ENCODE measurements around the gene WDR54. TPM values are rescaled to one million over a fixed set of nuclear protein-coding genes. Genes with fewer than 3 reads are reported as not detected.

Gene WDR54, protein sequence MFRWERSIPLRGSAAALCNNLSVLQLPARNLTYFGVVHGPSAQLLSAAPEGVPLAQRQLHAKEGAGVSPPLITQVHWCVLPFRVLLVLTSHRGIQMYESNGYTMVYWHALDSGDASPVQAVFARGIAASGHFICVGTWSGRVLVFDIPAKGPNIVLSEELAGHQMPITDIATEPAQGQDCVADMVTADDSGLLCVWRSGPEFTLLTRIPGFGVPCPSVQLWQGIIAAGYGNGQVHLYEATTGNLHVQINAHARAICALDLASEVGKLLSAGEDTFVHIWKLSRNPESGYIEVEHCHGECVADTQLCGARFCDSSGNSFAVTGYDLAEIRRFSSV
- total RNA-seq, result 98.0 TPM

DNA sequence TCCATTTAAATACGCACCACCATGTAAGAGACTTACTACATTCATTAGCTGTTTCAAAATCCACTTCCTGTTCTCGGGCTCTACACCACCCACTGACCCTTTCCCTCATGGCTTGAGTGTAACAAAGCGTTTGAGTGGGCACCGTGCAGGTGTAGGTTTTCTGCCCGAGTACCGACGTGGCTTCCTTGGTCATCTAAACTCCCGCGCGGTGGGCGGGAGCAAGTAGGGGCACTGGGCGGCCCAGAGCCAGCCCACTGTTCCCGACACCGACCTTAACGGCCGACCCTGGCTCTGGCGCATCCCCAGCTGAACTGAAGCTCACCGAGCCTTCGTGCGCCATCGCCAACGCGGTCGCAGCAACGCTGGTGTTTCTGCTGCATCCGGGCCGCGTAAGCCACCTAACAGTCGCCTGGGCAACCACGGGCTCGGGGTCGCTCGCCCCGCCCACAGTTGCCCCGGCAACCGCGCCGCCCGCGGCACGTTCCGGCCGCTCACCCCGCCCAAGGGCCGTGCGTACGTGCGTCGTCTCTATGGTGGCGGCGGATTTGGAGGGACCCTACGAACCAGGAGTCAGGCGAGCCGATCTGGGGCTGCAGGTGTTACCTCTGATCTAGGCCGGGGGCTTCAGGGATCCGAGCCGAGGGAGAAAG lies at the start of gene WDR54, which contains the start of gene C2orf81:
Gene WDR54, plus strand, starts transcription at position 510 of the 650 bp plus-strand sequence. CDS start 424 bp downstream, outside the sequence.
Gene C2orf81, minus strand, starts transcription at position 399 of the 650 bp plus-strand sequence. Its CDS starts 59 bp downstream, at position 340.
- peak; percentile 90 to 93 (median 91) for DNase-seq (ENCODE audit: low read depth in 2 of 3, low spot score in 2 of 3)

- DNase-seq (ENCODE audit: low read depth in 2 of 3, low spot score in 2 of 3), result no peak
These were observed 48.9 kb upstream of the WDR54 start for GRCh38 chr2:74372674-74373073.

GRCh38 chr2:74373221-74373676 lies 48.3 kb upstream of the WDR54 start:
- DNase-seq (ENCODE audit: low read depth in 2 of 3, low spot score in 2 of 3), result no peak

GRCh38 chr2:74373985-74374384 lies 47.5 kb upstream of the WDR54 start:
- no peak for DNase-seq (ENCODE audit: low read depth in 2 of 3, low spot score in 2 of 3)

GRCh38 chr2:74374509-74375205 lies 46.9 kb upstream of the WDR54 start:
- no peak for DNase-seq (ENCODE audit: low read depth in 2 of 3, low spot score in 2 of 3)

GRCh38 chr2:74375838-74376237 lies 45.7 kb upstream of the WDR54 start:
- peak in 1 of 3 donors; percentile 15 for DNase-seq (ENCODE audit: low read depth in 2 of 3, low spot score in 2 of 3)

GRCh38 chr2:74378007-74378406 lies 43.5 kb upstream of the WDR54 start:
- no peak for DNase-seq (ENCODE audit: low read depth in 2 of 3, low spot score in 2 of 3)

DNA sequence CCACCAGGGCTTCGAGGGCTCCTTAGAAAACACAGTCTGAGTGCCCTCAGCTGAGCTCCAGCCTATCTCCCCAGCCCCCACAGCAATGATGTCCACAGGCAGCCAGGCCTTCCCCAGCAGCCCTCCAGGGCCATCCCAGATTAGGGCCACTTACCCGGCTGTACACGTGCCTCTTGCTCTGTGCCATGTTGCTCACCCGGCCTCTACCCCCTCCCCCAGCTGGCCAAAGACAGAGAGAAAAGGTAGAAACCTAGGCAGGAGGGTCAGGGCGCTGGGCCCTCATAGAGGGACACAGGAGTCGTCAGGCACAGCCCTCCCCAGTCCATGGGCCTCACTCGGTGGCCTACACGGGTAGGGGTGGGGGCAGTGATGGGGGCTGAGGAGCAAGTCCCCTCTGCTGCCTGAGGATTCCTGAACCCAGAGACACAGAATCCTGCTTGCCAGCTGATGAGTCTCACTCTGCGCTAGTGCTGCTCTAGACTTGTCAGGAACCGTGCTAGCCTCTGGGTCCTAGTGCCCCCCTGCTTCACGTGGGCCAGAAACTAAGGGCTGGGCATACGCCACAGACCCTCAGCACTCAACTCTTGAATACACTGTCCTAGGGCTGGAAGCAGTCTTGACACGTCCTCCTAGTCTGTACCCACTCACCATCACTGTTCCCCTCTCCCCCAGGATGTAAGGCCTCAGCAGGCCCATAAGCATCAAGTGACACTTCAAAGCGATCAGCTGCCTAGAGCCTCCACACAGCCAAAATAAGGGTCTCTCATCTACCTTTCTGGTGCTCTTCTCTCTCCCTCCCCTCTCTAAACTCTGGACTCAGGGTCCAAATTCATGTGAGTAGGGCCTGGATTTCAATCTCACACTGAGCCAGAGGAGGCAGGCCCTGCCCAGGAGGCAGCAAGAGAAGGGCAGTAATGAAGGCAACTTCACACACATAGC lies 41.4 kb upstream of the WDR54 start, which contains the start of gene DCTN1:
Gene DCTN1, minus strand, starts transcription at position 461 of the 939 bp plus-strand sequence. Its CDS starts 274 bp downstream, at position 187.
- no peak for DNase-seq (ENCODE audit: low read depth in 2 of 3, low spot score in 2 of 3)

GRCh38 chr2:74381751-74382150 lies 39.8 kb upstream of the WDR54 start:
- no peak for DNase-seq (ENCODE audit: low read depth in 2 of 3, low spot score in 2 of 3)

DNA sequence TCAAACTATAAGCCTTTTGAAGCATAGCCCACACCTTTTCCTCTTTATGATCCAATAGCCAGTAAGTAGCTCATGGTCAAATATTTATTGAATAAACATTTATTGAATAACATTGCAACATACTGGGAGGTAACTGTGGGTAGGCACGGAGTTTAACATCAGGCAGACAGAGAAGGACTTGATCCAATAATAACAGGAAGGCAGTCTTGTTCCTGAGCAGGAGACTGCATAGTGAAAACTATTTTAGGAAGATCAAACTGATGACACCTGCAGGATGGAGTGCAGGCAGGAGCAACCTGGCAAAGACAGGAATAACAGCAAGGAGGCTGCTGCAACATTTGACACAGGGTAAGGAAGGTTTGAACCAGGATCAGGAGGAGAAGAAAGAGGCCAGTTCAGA lies 38.3 kb upstream of the WDR54 start:
- no peak for DNase-seq (ENCODE audit: low read depth in 2 of 3, low spot score in 2 of 3)

DNA sequence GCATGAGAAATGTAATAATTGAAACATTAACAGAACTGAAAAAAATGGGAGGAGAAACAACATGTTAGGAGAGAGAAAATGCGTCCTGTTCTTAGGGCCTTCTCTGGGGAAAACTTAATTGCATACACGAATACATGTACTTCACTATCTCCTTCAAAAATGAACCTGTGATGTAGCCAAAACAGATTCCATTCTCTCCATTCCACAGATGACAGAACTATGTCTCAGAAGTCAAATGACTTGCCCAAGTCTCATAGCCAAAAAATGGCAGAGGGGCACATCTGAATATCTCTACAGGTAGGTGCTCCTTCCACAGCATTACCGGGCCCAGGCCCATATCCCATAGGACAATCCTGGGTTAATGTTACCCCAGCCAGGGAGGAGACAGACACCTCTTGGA lies 37.5 kb upstream of the WDR54 start:
- DNase-seq (ENCODE audit: low read depth in 2 of 3, low spot score in 2 of 3), result no peak

GRCh38 chr2:74385396-74385795 lies 36.1 kb upstream of the WDR54 start:
- no peak for DNase-seq (ENCODE audit: low read depth in 2 of 3, low spot score in 2 of 3)

DNA sequence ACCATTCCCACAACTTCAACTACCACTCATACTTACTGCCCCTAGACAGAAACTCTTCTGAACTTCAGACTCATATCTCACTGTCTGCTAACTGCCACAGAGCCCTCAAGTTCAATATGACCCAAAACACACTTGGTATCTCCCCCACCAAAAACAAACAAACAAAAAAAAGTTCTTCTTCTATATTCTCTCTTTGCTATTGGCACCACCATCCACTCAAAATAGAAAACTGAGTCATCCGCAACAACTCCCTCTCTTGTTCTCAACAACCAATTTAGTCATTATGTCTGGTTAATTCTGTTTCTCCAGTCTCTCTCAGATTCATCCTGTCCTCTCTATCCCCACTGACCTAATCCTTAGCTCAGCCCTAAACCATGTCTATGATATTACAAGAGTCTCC lies 34.2 kb upstream of the WDR54 start:
- DNase-seq (ENCODE audit: low read depth in 2 of 3, low spot score in 2 of 3), result no peak

DNA sequence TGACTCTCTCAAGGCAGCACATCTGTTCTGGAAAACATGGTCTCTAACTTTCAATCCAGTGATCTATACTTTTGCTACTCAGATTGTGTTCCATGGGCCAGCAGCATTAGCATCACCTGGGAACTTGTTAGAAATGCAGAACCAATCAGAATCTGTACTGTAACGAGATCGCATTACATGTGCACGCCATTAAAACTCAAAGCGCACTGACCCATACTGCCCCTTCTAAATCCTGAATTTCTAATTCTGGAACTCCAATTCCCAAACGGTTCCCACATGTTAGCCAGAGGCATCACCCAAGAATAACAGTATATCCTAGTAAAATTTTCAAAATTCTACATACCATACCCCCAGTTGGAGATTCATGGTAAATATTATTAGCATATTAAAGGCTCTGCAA lies 30.9 kb upstream of the WDR54 start:
- no peak for DNase-seq (ENCODE audit: low read depth in 2 of 3, low spot score in 2 of 3)

DNA sequence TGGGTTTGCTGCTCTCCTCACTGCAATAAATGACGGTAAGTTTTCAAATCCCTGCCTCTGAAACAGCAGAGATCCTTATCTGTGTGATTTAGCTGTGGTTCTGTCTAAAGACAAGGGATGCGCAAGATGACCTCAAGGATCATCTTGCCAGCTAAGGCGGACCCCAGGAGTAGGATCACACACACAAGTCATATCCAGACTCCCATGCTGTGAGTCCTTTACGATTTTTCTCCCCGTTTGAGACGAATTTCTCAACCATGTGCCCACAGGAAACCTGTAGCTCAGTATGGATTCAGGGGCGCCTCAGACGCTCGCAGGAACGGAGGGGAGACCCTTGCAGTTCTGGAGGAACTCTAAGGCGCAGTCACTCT lies 30.3 kb upstream of the WDR54 start:
- DNase-seq (ENCODE audit: low read depth in 2 of 3, low spot score in 2 of 3), result no peak

DNA sequence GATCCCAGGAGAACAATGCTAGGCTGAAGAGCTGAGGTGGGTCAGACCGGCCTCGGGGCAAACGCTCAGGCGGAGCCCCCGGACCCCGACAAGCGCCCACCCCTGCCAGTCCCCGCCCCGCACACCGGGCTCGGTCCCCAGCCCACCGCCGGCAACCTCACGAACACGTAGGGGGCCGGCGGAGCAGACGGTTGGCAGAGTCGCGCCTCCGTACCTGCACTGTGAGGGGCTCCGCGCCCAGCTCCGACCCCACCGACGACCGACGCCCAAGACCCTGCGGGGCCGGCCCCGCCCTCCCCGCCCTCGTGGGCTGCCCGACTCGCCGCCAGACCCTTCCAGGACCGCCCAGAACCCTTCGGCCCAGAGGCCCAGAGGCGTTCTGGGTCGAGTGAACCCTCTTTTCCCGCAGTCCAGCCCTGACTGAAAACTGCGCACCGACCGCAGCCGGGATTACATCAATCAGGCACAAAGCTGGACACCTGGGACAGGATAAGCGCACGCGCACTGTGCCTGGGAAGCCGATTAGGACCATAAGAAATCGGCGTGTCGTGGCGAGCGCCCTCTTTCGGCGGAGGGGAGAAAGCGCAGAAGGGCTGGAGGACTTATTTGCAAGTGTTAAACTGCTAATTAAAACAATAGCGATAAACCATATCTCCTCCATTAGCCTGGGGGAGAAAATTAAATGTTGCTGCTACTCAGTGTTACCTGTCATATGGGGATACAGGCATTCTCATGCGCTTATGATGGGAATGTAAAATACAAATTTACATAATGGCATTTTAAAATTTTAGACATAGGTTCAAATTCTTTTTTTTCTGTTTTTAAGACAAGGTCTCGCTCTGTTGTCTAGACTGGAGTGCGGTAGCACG lies 29.7 kb upstream of the WDR54 start:
- DNase-seq (ENCODE audit: low read depth in 2 of 3, low spot score in 2 of 3), result peak; percentile 94 to 98 (median 97)

- no peak for DNase-seq (ENCODE audit: low read depth in 2 of 3, low spot score in 2 of 3)
These were observed 29.1 kb upstream of the WDR54 start for GRCh38 chr2:74392449-74392743.

DNA sequence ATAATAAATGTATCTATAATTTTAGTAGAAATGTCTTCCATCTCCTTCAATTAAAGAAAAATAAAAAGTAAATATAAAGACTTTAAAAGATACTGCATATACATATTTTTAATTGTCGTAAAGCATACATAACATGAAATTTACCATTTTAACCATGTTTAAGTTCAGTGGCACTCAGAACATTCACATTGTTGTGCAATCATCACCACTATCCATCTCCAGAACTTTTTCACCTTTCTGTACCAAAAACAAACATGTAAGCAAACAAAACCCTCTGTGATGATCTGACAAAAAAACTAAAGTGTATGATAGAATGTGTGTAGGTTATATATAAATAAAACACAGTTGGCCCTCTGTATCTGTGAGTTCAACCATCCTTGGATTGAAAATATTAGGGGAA lies 28.0 kb upstream of the WDR54 start:
- DNase-seq (ENCODE audit: low read depth in 2 of 3, low spot score in 2 of 3), result no peak

DNA sequence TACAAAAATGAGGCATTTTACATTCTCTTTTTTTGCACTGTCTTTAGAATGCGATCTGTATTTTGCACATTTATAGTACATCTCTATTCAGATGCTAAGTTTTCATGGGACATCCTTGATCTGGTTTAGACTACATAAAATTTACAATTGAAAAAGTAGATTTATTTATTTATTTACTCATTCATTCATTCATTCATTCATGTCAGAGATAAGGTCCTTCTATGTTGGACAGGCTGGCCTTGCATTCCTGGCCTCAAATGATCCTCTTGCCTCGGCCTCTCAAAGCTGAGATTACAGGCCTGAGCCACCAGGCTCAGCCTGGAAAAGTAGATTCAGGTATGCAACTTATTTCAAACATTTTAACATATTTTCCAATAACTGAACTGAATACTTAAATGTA lies 25.4 kb upstream of the WDR54 start:
- no peak for DNase-seq (ENCODE audit: low read depth in 2 of 3, low spot score in 2 of 3)

- peak in 1 of 3 donors; percentile 61 for DNase-seq (ENCODE audit: low read depth in 2 of 3, low spot score in 2 of 3)
These were observed 21.7 kb upstream of the WDR54 start for GRCh38 chr2:74399785-74400184.
